ENCODE results near the gene RABGEF1. TPM values are rescaled to one million over a fixed set of nuclear protein-coding genes. Genes with fewer than 3 reads are reported as not detected.

RABGEF1 gene
- total and polyA plus RNA-seq, 2 experiments from 2014 or later: 14.7 to 17.5 TPM

- Histone ChIP-seq H3K9me2 (ENCODE audit: insufficient read depth) (0 out of 2 replicates have a peak, but pooled peaks cover 5% of the 10 kb centered on the region), H3K27ac (ENCODE audit: low read depth) (no peak overlapping the region), H3K79me2 (replicated peaks; ENCODE audit: insufficient read depth) (no peaks in the 10 kb centered on the region), H3K4me1 (ENCODE audit: insufficient read depth) (no peaks in the 10 kb centered on the region), H3F3A (replicated peaks; ENCODE audit: low read depth) (no peaks in the 10 kb centered on the region), H3K27me3 (ENCODE audit: insufficient read depth) (no peaks in the 10 kb centered on the region), H3K36me3 (ENCODE audit: insufficient read depth) (peaks cover 15% of the 10 kb centered on the region; the same call in 1 of the 2 replicates), H2AFZ (no peak overlapping the region), H3K4me2 (no peak overlapping the region), H3K4me3 (no peak overlapping the region), H4K20me1 (replicated peaks; ENCODE audit: insufficient read depth) (no peaks in the 10 kb centered on the region)
- H3K27ac Mint-ChIP-seq: no peak overlapping the region
- no peak for ATAC-seq
- H3K36me3 Mint-ChIP-seq (ENCODE audit: low read depth): peaks cover 37% of the 10 kb centered on the region
- peaks cover 31% of the 10 kb centered on the region for H3K9me3 Mint-ChIP-seq
- TF ChIP-seq ZNF462 (CRISPR knock-in tag; IDR thresholded peaks at IDR 0.05) (no peak), CREB1 (CRISPR knock-in tag; IDR thresholded peaks at IDR 0.05; ENCODE audit: low read depth) (no peak), NANOG (IDR thresholded peaks at IDR 0.05; ENCODE audit: borderline replicate concordance) (no peak), STAT1 (IDR thresholded peaks at IDR 0.05; ENCODE audit: unreplicated experiment) (no peak), JUNB (IDR thresholded peaks at IDR 0.05; ENCODE audit: unreplicated experiment) (no peak), ZNF114 (CRISPR knock-in tag; IDR thresholded peaks at IDR 0.05) (no peak)
- H3K27me3 Mint-ChIP-seq (ENCODE audit: insufficient read depth, low read depth, poor library complexity): peaks cover 9% of the 10 kb centered on the region
- no peak for DNase-seq (ENCODE audit: low spot score)
- H3K4me3 Mint-ChIP-seq: no peak overlapping the region
- no peaks in the 10 kb centered on the region for H3K4me1 Mint-ChIP-seq
These were observed 13.5 kb upstream of the RABGEF1 start for GRCh38 chr7:66727058-66727457.

- no peak overlapping the region for H3K4me3 Mint-ChIP-seq
- H3K27me3 ChIP-seq (ENCODE audit: insufficient read depth): no peaks in the 10 kb centered on the region
- no peaks in the 10 kb centered on the region for H3K79me2 ChIP-seq (replicated peaks; ENCODE audit: insufficient read depth)
- ATAC-seq (no peak), DNase-seq (ENCODE audit: low spot score) (no peak)
- no peak overlapping the region for H3K4me2 ChIP-seq
- H3K4me1 ChIP-seq (ENCODE audit: insufficient read depth): no peaks in the 10 kb centered on the region
- H2AFZ ChIP-seq: no peak overlapping the region
- H3K27ac ChIP-seq (ENCODE audit: low read depth): no peak overlapping the region
- no peaks in the 10 kb centered on the region for H3F3A ChIP-seq (replicated peaks; ENCODE audit: low read depth)
- peaks cover 2% of the 10 kb centered on the region; the same call in 1 of the 3 replicates for H3K4me1 Mint-ChIP-seq
- no peaks in the 10 kb centered on the region for H4K20me1 ChIP-seq (replicated peaks; ENCODE audit: insufficient read depth)
- peaks cover 12% of the 10 kb centered on the region for H3K27me3 Mint-ChIP-seq (ENCODE audit: insufficient read depth, low read depth, poor library complexity)
- no peak overlapping the region for H3K4me3 ChIP-seq
- TF ChIP-seq POLR2AphosphoS5 (IDR thresholded peaks at IDR 0.05; ENCODE audit: low read depth) (no peak), CREB1 (CRISPR knock-in tag; IDR thresholded peaks at IDR 0.05; ENCODE audit: low read depth) (no peak)
- peaks cover 30% of the 10 kb centered on the region for H3K36me3 Mint-ChIP-seq (ENCODE audit: low read depth)
- H3K27ac Mint-ChIP-seq: no peak overlapping the region
- H3K9me2 ChIP-seq (ENCODE audit: insufficient read depth): 0 out of 2 replicates have a peak, but pooled peaks cover 5% of the 10 kb centered on the region
- H3K9me3 Mint-ChIP-seq: peaks cover 26% of the 10 kb centered on the region
- peaks cover 10% of the 10 kb centered on the region; the same call in 1 of the 2 replicates for H3K36me3 ChIP-seq (ENCODE audit: insufficient read depth)
These were observed 12.0 kb upstream of the RABGEF1 start for GRCh38 chr7:66728571-66728970.
